MG63 (cell line): ENCODE results near the gene PAM16. TPM values are rescaled to one million over a fixed set of nuclear protein-coding genes. Genes with fewer than 3 reads are reported as not detected.

ENCODE experiments used
- DNase-seq: peaks from one replicate; pipeline ENCODE4 v3.0.0-alpha.2; 2020
- H3K27me3 ChIP-seq: fragments of 250-450 bp; sonication (Bioruptor Pico); 2 replicates; pipeline ENCODE4 v1.5.1; 2020; ENCODE audit warnings: mild to moderate bottlenecking, moderate library complexity
- H3K36me3 ChIP-seq: fragments of 250-450 bp; sonication (Bioruptor Pico); 2 replicates; pipeline ENCODE4 v1.5.1; 2020; ENCODE audit warnings: mild to moderate bottlenecking, moderate library complexity
- H3K4me3 ChIP-seq: fragments of 250-450 bp; sonication (Bioruptor Pico); 2 replicates; pipeline ENCODE4 v1.5.1; 2020; ENCODE audit warnings: mild to moderate bottlenecking, moderate library complexity
- H3K9me3 ChIP-seq: fragments of 250-450 bp; sonication (Bioruptor Pico); 2 replicates; pipeline ENCODE4 v1.5.1; 2020; ENCODE audit warnings: mild to moderate bottlenecking, moderate library complexity
- total RNA-seq: library from RNA; depleted of rRNA; stranded (reverse); fragments of >200 nt; shearing (Covaris generic); gene quantifications from 2 replicates; pipeline ENCODE4 v1.2.3, GENCODE V29; 2014; ENCODE audit warnings: low replicate concordance

The PAM16 gene
- total RNA-seq, 1 experiment from 2014 or later, result 84.1 TPM

DNA sequence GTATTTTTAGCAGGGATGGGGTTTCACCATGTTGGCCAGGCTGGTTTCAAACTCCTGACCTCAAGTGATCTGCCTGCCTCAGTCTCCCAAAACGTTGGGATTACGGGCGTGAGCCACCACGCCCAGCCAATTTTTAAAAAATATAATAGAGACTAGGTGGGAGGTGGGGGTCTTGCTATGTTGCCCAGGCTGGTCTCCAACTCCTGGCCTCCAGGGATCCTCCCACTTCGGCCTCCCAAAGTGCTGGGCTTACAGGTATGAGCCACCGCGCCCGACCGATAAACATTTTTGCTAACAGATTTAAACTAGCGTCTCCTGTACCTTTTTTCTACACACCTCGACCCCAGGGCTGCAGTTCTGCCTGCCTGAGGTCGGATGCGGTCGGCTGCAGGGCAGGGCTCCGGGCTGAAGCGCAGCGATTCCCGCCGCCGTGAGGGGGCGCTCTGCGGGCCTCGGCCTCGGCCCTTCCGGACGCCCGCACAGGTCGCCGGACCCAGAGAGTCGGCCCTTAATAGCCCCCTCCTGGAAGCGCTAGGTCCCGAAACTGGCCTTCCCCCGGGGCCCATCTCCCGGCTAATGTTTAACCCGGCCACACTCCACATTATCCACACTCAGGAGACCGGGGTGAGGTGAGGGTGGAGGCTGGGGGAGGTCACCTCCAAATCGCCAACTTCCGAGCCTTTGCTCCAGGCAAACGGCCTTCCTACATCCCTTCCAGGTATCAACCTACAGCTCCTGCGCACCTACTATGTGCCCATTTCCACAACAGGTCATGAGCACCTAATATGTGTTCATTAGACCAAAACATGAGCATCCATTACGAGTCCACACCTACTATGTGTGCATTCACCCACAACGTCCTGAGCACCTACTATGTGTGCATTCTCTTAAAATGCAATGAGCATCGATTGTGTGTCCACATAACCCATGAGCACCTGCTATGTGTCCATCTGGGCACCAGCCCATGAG is 37.3 kb downstream of the PAM16 start:
- Histone ChIP-seq H3K9me3 (no peaks in the 10 kb centered on the region), H3K27me3 (no peaks in the 10 kb centered on the region), H3K4me3 (no peak overlapping the region), H3K36me3 (no peaks in the 10 kb centered on the region)
- no peak for DNase-seq

DNA sequence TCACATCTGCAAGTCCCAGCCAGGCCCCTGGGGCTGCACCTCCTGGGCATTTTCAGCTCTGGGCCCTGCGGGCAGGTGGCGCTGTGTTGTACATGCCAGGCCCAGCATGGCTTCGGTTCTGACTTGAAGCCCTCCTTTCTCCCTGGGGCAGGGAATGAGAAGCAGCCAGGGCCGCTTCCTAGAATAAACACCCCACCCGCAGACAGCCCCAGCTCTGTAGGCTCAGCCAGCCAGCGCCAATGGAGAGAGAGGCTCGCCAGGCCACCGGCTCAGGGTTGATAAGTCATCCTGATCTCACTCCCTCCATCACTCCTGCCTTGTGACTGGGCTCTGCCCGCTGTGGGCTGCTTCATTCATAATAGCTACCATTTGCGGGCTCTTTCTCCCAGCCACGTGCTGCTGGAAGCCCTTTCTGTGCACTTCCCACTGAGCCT is 41.3 kb downstream of the PAM16 start:
- no peaks in the 10 kb centered on the region for H3K27me3 ChIP-seq
- peak; percentile 98 for DNase-seq
- no peaks in the 10 kb centered on the region for H3K9me3 ChIP-seq
- H3K4me3 ChIP-seq, result no peak overlapping the region
- peaks cover 13% of the 10 kb centered on the region for H3K36me3 ChIP-seq

DNA sequence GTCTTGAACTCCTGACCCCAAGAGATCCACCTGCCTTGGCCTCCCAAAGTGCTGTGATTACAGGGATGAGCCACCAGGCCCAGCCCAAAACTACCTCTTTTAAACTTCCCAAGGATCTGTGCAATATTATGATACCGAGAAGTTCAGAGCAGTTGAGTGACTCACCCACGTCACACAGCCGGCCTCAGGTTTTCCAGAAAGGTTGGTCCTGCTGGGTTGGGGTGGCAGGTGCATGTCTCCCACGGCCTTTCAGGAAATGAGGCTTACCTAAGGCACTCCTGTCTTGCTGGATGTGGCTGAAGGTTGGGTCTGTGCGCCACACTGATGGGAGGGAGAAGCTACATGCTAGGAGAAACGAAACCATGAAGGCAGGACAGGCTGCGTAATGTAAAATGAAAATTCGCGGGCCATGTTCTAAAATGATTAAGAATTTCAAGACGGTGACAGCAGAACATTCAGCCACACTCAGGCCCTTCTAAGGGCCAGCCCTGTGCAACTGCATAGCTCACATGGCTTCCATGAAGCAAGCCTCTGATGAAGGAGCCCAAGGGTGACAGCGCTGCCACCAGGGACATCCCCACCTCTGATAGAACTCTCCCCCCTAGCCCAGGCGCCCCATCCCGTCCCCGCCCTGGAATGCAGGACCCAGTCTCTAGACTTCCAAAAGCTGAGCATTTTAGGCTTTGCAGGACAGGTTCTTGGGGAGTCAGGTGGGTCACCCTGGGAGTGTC is 41.9 kb downstream of the PAM16 start:
- no peak for DNase-seq

DNA sequence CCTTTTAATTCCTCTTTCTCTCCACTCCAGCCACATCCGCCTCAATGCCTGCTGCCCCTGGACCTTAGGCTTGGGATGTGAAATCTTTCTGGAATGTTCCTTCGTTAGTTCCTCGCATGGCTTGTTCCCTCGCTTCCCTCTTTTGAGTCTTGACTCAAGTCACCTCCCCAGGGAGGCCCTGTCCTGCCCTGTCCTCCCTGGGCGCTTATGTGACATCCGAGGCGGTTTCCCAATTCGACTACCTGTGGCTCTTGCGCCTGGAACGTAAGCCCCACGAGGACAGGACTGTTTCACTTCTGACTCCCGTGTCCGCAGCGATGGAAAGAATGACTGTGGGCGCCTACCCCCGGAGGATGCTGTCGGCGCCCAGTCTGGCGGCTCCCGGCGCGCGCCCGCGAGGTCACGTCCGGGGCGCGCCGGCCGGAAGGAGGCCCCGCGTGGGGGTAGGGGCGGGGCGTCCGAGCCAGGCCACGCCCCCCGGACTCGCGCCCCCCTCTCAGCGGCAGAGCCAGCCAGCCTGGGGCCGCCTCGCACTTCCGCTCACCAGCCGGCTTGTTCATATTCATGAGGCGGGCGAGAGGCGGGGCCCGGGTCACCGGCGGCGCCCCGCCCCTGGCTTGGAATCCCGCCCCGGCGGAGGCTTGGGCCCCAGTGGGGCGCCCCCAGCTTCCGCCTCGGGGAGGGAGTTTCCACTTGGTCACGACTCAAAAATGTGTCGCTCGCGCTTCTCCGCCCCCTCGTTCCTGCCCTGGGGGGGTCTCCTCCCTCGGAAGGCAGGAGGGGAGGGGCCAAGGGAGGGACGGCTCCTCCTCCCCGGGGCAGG is 43.7 kb downstream of the PAM16 start:
- no peaks in the 10 kb centered on the region for H3K27me3 ChIP-seq
- H3K9me3 ChIP-seq, result no peaks in the 10 kb centered on the region
- peak; percentile 98 for DNase-seq
- H3K4me3 ChIP-seq, result peak overlapping the region; percentile 71
- peaks cover 13% of the 10 kb centered on the region for H3K36me3 ChIP-seq

More for the DNA sequence above, 41.9 kb downstream of the PAM16 start:
- Histone ChIP-seq H3K27me3 (no peaks in the 10 kb centered on the region), H3K4me3 (no peak overlapping the region), H3K36me3 (peaks cover 13% of the 10 kb centered on the region), H3K9me3 (no peaks in the 10 kb centered on the region)

DNA sequence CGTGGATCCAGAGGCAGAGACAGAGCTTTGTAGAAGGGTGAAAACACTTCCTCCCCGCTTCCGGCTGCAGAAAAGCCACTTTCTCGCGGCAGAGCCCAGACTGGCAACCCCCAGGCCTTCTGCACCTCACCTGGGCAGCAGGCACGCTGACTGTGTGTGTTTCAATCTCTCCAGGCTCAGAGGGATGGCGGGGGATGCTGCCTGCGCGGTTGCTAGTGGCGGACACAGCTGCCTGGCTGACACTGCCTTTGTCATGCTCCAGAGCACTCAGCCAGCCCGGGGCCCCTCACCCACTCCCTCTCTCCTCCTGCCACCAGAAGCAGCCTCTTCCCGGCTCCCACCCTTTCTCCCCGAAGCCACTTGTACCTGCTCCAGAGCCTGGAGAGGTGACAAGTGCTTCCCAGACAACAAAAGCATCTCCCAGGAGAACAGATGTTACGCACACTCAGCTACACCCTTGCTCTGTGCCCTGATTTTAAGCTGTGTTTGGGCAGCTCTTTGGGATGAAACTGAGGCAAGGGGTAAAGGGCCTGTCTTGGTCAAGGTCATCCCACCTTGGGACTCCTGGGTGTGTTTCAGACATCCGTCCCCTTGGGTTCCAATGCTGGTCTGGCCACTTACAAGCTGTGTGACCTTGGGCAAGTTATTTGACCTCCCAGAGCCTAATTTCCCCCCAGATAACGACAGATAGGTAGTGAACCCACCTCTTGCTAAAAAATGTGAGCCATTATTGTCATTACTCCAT is 44.5 kb downstream of the PAM16 start:
- peaks cover 16% of the 10 kb centered on the region for H3K36me3 ChIP-seq
- H3K4me3 ChIP-seq, result peak overlapping the region; percentile 71
- H3K9me3 ChIP-seq, result no peaks in the 10 kb centered on the region
- no peaks in the 10 kb centered on the region for H3K27me3 ChIP-seq
- no peak for DNase-seq

DNA sequence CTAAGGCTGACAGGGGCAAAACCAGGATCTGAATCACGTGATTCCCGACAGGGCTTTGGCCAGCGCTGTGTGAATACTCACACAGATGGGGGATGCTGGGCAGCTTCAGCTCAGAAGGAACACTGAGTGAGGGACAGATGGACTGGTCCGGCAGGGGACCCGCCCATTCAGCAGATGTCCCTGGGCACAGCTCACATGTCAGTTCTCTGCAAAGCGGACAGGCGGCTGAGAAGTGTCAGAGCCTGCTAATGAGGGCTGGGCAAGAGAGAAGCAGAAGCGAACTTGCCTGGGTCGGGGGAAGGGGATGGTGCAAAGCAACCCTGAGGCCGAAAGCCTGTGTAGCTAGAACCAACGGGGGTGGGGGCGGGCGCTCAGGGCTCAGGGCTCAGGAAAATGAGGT is 47.1 kb downstream of the PAM16 start:
- peaks cover 22% of the 10 kb centered on the region for H3K36me3 ChIP-seq
- H3K27me3 ChIP-seq, result no peaks in the 10 kb centered on the region
- no peaks in the 10 kb centered on the region for H3K9me3 ChIP-seq

DNA sequence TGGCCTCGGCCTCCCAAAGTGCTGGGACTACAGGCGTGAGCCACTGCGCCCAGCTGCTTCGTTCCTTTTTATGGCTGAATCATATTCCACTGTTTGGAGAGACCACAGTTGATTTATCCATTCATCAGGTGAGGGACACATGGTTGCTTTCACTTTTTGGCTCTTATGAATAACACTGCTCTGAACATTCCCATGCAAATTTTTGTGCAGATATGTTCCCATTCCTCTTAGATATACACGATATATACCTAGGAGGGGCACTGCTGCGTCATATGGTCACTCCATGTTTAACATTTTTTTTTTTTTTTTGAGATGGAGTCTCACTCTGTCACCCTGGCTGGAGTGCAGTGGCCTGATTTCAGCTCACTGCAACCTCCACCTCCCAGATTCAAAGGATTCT is 49.2 kb downstream of the PAM16 start:
- Histone ChIP-seq H3K27me3 (no peaks in the 10 kb centered on the region), H3K36me3 (peaks cover 29% of the 10 kb centered on the region), H3K4me3 (no peak overlapping the region), H3K9me3 (no peaks in the 10 kb centered on the region)
- DNase-seq, result no peak

More for the DNA sequence above, 47.1 kb downstream of the PAM16 start:
- DNase-seq, result no peak
- H3K4me3 ChIP-seq, result no peak overlapping the region

DNA sequence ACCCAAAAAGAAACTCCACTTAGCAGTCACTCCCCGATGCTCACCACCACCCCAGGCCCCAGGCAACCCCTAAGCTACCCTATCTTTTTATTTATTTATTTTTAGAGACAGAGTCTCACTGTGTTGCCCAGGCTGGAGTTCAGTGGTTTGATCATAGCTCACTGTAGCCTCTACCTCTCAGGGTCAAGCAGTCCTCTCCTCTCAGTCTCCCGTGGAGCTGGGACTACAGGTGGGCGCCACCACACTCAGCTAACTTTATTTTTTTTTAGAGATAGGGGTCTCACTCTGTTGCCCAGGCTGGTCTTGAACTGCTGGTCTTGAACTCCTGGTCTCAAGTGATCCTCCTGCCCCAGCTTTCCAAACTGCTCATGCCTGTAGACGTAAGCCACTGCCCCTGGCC is 49.9 kb downstream of the PAM16 start:
- Histone ChIP-seq H3K4me3 (no peak overlapping the region), H3K27me3 (no peaks in the 10 kb centered on the region), H3K9me3 (no peaks in the 10 kb centered on the region), H3K36me3 (peaks cover 26% of the 10 kb centered on the region)
- no peak for DNase-seq

DNA sequence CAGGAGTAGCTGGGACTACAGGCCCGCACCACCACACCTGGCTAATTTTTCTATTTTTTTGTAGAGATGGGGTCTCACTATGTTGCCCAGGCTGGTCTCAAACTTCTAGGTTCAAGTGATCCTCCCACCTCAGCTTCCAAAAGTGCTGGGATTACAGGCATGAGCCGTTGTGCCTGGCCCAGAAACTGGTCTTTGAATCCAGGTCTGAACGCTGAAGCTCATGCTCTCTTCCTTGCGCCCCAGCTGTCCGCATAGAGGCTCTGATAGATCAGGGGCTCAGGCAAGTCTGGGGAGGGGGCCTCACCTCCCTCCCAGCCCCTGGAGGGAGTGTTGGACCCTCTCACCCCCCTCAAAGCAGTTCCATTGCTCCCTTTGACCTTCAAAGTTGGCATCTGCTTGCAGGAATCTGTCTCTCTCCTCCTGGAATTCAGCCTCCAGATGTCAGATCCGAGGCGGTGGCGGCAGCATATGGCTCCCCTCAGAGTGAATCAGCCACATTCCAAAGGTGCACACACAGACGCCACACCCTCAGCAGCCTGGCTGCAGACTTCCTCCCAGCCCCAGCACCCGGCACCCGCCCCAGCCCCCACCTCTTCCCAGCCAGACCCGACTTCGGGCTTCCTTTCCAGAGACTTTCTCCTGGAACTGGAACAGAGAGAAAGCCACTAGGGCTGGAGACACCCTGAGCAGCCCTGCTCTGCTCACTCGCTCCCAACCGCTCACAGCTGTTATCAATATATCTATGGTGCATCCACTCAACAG is 52.2 kb downstream of the PAM16 start:
- H3K9me3 ChIP-seq, result no peaks in the 10 kb centered on the region
- peak overlapping the region; percentile 11; the same call in 1 of the 2 replicates for H3K4me3 ChIP-seq
- no peaks in the 10 kb centered on the region for H3K27me3 ChIP-seq
- DNase-seq, result peak; percentile 99
- H3K36me3 ChIP-seq, result peaks cover 19% of the 10 kb centered on the region

DNA sequence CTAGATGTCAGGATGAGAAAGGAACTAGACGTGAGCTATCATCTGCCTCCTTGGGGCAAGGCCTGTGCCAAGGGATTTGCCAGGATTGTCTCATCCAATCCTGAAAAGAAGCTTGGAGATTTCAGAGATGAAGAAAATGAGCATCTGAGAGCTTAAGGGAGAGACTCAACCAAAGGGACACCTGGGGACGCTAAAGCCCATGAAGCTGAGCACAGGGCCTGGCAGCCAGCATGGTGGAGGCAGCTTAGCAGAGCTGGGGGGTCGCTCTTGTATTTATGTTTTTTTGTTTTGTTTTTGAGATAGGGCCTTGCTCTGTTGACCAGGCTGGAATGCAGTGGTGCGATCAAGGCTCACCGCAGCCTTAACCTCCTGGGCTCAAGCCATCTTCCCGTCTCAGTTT is 53.6 kb downstream of the PAM16 start:
- DNase-seq, result no peak
- H3K36me3 ChIP-seq, result peaks cover 19% of the 10 kb centered on the region
- H3K9me3 ChIP-seq, result no peaks in the 10 kb centered on the region
- no peak overlapping the region for H3K4me3 ChIP-seq
- no peaks in the 10 kb centered on the region for H3K27me3 ChIP-seq

DNA sequence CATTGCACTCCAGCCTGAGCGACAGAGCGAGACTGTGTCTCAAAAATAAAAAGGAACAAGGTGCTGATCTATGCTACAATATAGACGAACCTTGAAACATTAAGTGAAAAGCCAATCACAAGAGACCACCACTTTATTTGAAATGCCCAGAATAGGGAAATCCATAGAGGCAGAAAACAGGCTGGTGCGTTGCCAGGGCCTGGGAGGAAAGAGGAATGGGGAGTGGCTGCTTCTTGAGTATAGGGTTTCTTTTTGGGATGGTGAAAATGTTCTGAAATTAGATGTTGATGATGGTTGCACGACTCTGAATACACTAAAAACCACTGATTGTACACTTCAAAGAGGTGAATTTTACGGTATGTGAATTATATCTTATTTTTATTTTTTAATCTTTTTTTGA is 55.5 kb downstream of the PAM16 start:
- Histone ChIP-seq H3K9me3 (no peaks in the 10 kb centered on the region), H3K36me3 (peaks cover 9% of the 10 kb centered on the region; the same call in 1 of the 2 replicates), H3K4me3 (no peak overlapping the region), H3K27me3 (no peaks in the 10 kb centered on the region)
- peak; percentile 18 for DNase-seq

DNA sequence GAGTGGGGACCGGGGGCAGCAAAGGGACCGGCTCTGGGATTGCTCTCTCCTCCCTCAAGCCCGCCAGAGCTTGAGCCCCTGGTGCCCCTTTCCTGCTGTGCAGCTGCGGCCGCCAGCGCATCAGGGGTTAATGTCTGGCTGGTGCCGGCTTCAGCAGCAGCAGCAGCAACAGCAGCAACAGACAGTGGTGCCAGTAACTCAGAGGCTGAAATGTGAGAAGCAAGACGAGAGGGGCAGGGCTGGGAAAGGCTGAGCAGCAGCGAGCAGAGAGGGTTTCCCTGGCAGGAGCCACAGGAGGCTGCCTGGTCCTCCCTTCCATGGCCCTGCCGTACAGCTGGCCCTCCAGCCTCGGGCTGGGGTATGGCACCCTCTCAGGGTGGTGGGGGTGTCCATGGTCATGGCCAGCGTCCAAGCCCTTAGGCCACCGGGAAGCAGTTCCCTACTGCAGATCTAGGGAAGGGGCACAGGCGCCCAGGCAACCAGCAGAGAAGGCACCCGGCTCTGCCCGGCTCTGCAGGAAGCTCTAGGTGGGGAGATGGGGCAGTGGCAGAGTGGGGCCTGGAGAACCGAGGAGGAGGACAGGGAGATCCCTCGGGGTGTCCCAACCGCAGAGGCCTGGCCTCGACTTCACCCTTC is 57.2 kb downstream of the PAM16 start:
- Histone ChIP-seq H3K36me3 (peaks cover 9% of the 10 kb centered on the region; the same call in 1 of the 2 replicates), H3K27me3 (no peaks in the 10 kb centered on the region), H3K4me3 (no peak overlapping the region; the same call in 1 of the 2 replicates), H3K9me3 (no peaks in the 10 kb centered on the region)
- DNase-seq, result peak; percentile 87

DNA sequence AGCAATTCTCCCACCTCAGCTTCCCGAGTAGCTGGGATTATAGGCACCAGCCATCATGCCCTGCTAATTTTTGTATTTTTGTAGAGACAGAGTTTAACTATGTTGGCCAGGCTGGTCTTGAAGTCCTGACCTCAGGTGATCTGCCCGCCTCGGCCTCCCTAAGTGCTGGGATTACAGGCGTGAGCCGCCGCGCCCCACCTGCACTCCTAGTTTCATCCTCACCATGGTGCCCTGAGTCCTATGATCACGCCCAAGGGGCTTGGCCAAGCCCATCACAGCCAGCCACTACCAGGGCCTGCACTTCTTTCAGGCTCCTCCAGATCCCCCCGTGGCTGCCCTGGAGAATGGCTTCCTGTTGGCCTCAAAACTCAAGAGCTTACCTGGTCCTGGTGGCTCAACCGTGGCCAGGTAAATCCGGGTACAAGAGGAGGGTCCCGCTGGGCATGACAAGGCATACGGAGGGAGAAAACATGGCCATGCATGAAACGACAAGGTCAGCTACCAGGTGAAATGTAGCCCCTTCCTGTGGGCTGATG is 57.9 kb downstream of the PAM16 start:
- H3K27me3 ChIP-seq, result no peaks in the 10 kb centered on the region
- H3K9me3 ChIP-seq, result no peaks in the 10 kb centered on the region
- no peak for DNase-seq
- H3K4me3 ChIP-seq, result no peak overlapping the region
- peaks cover 4% of the 10 kb centered on the region; the same call in 1 of the 2 replicates for H3K36me3 ChIP-seq

DNA sequence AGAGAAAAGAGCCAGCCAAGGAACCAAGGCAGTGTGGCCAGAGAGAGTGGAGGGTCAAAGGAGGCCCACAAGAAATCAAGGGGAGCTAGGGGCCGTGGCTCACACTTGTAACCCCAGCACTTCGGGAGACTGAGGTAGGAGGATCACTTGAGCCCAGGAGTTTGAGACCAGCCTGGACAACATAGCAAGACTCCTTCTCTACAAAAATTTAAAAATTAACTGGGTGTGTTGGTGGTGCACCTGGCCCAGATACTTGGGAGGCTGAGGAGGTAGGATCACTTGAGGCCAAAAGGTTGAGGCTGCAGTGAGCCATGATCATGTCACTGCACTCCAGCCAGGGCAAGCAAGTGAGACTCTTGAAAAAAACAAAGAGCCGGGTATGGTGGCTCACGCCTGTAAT is 59.4 kb downstream of the PAM16 start:
- no peaks in the 10 kb centered on the region for H3K9me3 ChIP-seq
- no peaks in the 10 kb centered on the region for H3K27me3 ChIP-seq
- no peak for DNase-seq
- H3K4me3 ChIP-seq, result no peak overlapping the region
- H3K36me3 ChIP-seq, result no peaks in the 10 kb centered on the region
